NCI-H2107 treated with DMSO at 0.1 percent for 48 hours (cell line): ENCODE results near the gene ACSL4.
A peak's percentile ranks its signal among the peaks of the same experiment; 100 is the strongest.
"Not testable (repeated sequence)": the region's sequence is repeated elsewhere in the genome, so short reads cannot be mapped to it uniquely, and the experiment has no call there.

Experiments used
- DNase-seq: peaks from one replicate; lab custom pipeline; 2025; ENCODE audit not compliant: unreplicated experiment; lab: John Stamatoyannopoulos, UW

ACSL4 gene

DNA sequence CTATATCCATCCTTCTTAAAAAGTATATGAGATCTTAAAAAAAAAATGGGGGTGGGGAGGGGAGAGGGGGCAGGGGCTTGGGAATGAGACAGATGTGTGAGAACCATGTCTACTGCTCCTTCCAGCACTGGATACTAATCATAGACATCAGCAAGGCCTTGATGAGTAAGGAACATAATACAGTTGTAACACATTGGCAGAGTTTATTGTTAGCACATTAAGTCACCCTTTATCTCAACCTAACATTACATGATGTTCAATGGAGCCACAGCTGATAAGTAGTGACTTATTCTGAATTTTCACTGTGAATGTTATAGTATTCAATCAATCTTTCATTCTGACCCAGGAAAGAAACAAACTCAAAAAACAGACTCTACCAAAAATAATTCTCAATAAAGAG lies 60.8 kb downstream of the ACSL4 start:
- DNase-seq, result no peak

- DNase-seq, result not testable (repeated sequence)
These were observed 61.9 kb downstream of the ACSL4 start for GRCh38 chrX:109671170-109671569.

DNA sequence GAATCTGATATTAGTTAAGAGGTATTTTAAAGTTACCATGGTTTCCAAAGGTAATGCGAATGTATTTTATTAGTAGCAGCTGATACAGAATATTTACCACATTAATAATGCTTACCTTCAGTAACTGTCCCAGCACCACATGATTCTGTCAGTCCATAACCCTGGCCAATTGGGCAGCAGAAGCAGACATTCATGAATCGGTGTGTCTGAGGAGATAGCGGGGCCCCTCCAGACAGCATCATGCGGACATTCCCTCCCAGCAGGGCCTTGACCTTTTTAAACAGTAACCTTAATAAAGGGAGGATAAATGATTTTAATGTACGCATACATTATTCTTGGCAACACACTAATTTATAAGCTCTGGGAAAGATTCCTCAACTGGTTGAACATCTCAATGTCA lies 65.1 kb downstream of the ACSL4 start:
- no peak for DNase-seq

DNA sequence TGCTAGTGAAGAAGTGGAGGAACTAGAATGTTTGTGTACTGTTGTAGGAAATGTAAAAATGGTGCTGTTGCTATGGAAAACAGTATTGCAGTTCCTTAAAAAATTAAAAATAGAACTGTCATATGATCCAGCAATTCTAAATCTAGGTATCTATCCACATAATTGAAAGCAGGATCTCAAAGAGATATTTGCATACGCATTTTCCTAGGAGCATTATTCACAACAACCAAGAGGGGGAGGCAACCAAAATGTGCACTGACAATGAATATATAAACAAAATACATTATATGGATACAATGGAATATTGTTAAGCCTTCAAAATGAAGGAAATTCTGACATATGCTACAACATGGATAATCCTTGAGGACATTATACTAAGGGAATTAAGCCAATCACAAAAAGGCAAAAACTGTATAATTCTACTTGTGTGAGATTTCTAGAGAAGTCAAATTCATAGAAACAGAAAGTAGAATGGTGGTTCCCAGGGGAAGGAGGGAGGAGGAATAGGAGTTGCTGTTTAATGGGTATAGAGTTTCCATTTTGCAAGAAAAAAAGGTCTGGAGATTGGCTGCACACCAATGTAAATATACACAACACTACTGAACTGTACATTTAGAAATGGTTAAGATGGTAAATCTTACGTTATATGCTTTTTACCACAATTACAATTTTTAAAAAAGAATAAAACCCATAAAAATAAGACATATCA lies 72.5 kb downstream of the ACSL4 start:
- no peak for DNase-seq

DNA sequence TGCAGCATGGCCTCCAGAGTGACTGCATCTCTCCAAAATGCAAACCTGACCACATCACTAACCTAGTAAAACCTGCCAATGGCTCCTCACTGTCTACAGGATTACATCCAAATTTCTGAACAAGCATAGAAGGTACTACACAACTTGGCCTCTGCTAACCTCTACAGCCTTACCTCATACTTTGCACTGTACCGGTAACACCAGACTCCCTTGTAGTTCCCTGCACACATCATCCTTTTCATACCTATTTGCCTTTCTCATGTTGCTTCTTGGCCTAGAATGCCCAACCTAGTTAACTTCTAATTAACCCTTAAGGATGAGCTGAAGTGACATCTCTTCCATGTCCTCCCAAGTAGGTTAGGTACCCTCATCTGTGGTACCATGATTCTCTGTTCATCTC lies 74.7 kb downstream of the ACSL4 start:
- DNase-seq, result no peak

- not testable (repeated sequence) for DNase-seq
These were observed 75.7 kb downstream of the ACSL4 start for GRCh38 chrX:109657364-109657763.

DNA sequence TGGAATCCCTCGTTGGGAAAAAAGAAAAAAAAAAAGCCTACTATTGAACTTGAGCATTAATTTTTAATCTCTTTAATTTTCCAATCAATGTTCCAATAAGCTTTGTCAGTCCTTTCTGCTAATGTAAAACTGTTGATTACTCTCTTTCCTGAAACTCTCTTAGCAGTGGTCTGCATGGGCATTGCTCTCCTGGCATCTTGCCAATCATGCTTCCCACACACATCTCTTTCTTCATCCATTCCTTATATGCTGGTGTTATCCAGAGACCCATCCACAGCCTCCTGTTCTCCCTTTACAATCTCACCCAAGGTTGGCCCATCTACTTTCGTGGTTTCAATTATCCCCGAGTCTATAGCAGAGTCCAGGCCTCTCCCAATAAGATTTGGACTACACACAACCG lies 76.3 kb downstream of the ACSL4 start:
- DNase-seq, result no peak

- DNase-seq, result no peak
These were observed 77.4 kb downstream of the ACSL4 start for GRCh38 chrX:109655502-109656201.

- no peak for DNase-seq
These were observed 78.4 kb downstream of the ACSL4 start for GRCh38 chrX:109654516-109655109.

GRCh38 chrX:109644671-109645070 lies 88.4 kb downstream of the ACSL4 start:
- DNase-seq, result not testable (repeated sequence)

DNA sequence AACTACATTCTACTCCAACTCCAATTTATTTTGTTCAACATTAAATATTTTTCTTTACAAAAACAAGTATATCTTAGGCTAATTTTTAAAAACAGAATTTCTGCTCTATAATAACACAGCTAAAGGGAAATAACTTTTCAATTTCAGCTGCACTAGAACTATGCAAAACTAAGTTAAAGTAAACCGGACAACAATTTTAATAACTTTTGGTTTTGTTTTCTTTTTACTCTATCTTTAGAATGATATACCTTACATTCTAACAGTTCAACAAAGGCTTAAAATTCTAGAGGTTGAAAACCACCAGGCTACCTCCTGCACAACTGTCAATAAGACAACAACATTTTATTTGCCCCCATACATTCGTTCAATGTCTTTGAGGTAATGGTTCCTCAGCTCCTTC lies 89.4 kb downstream of the ACSL4 start:
- no peak for DNase-seq

DNA sequence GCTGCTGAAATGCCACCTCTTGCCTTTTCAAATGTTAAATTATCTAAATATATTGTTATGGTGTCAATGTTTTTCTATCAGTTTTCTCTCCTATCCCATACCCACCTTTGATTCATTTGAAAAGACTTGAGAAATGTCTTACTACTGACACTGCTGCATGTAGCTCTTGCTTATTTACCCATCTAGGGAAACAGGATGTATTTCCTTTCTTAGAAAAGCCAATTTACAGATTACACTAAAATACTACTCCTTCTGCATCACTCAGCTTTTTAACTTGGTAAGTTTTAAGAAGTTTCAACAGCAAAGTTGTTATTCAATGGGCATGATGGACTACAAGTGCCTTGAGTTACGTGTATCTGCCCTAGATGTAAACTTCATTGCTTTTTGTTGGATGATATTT lies 94.9 kb downstream of the ACSL4 start:
- DNase-seq, result no peak

- not testable (repeated sequence) for DNase-seq
These were observed 95.6 kb downstream of the ACSL4 start for GRCh38 chrX:109637477-109637876.

GRCh38 chrX:109635146-109635545 lies 97.9 kb downstream of the ACSL4 start:
- peak; percentile 6 for DNase-seq

GRCh38 chrX:109632906-109633504 lies 100.1 kb downstream of the ACSL4 start:
- DNase-seq, result no peak

DNA sequence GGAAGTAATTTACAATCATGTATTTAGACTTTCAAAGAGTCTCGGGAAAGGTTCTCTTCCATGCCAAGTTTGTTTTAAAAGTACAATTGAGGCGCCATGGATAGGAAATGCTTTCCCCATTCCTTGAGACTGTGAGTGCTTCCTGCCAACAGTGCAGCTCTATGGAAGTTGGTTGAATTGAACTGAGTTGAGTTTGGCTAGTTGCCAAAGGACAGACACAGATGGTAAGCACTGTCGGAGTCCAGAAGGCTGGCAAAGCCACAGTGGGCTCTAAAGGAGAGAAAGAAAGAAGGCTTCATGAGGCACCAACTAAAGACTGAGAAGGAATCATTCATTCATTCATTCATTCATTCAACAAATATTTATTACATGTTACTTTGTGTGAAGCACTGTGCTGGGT lies 103.7 kb downstream of the ACSL4 start:
- DNase-seq, result peak; percentile 5

DNA sequence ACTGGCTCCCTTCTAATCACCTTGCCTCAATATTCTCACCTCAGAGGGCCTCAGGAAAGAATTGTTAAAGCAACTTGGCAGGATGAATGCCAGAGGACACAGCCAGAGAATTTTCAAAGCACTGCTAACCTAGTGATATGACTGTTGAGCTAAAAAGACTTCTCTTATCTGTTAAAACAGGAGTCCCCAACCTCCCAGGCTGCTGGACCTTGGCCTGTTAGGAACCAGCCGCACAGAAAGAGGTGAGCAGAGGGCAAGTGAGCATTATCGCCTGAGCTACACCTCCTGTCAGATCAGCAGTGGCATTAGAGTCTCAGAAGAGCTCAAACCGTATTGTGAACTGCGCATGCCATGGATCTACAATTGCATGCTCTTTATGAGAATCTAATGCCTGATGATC lies 106.4 kb downstream of the ACSL4 start:
- DNase-seq, result no peak

- DNase-seq, result no peak
These were observed 108.1 kb downstream of the ACSL4 start, which contains the start of gene KCNE5 for GRCh38 chrX:109624641-109625616. Gene KCNE5, minus strand, starts transcription at chrX:109625172. Its CDS starts 152 bp downstream, at chrX:109625020.

- no peak for DNase-seq
These were observed 109.1 kb downstream of the ACSL4 start for GRCh38 chrX:109623997-109624396.

DNA sequence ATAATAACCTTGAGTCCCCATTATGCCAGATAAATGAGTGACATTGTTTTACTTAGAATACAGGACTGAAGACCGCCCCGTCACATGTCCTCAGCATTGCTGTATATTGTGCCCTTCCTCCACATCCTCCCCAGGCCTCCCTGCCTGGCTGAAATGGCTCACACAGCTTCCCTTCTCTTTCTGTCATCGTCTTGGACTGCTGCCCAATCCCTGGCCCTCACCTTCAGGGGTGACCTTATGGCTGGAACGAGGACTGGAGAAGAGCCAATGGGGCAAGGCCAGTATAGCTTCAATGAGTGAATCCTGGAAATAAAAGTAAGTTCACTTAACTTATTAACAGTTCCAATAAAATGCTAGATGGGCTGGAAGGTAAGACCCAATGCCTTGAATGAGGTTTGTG lies 110.8 kb downstream of the ACSL4 start:
- no peak for DNase-seq

DNA sequence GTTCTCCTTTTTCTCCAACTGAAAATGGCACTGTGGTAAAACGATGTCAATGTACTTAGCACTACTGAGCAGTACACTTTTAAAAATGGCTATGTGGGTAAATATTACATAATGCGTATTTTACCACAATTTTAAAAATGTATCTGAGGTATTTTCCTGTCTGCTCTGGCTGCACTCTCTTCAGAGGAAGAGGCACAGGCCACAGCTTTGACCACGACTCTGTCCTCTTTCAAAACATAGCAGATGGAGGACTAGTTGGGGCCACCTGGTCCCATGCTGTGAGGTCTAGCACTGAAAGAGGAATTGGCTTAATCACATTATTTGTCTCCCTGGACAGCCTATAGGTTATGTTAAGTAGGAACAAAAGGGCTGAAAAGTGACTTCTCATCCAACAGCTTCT lies 113.3 kb downstream of the ACSL4 start:
- no peak for DNase-seq
